ENCODE results near the gene CADM2.

The CADM2 gene

DNA sequence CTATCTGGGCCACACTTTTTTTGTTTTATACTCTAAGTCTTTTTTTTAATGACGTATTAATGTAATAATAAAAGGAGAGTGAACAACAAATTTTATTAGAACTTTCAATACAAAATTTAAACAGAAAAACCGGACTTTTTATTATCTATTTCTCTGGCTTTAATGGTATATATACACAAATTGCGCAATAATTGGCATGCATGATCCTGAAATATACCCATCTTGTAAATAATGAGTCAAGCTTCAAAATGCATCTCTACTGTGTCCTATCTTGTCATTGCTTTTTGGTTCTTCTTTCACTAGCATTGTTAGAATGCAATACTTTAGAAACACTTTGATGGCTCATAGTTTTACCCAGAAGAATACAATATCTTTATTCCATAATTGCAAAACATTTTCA, 963.6 kb downstream of the CADM2 start:
- H3K4me3 ChIP-seq (ENCODE audit: low read length): no peak overlapping the region
- TF ChIP-seq, protein P1, sequence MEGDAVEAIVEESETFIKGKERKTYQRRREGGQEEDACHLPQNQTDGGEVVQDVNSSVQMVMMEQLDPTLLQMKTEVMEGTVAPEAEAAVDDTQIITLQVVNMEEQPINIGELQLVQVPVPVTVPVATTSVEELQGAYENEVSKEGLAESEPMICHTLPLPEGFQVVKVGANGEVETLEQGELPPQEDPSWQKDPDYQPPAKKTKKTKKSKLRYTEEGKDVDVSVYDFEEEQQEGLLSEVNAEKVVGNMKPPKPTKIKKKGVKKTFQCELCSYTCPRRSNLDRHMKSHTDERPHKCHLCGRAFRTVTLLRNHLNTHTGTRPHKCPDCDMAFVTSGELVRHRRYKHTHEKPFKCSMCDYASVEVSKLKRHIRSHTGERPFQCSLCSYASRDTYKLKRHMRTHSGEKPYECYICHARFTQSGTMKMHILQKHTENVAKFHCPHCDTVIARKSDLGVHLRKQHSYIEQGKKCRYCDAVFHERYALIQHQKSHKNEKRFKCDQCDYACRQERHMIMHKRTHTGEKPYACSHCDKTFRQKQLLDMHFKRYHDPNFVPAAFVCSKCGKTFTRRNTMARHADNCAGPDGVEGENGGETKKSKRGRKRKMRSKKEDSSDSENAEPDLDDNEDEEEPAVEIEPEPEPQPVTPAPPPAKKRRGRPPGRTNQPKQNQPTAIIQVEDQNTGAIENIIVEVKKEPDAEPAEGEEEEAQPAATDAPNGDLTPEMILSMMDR (IDR thresholded peaks at IDR 0.05; ENCODE audit: insufficient read depth, low read depth, low read length, missing control alignments): no peak
- peak; percentile 1 for DNase-seq (ENCODE audit: low read depth)

DNA sequence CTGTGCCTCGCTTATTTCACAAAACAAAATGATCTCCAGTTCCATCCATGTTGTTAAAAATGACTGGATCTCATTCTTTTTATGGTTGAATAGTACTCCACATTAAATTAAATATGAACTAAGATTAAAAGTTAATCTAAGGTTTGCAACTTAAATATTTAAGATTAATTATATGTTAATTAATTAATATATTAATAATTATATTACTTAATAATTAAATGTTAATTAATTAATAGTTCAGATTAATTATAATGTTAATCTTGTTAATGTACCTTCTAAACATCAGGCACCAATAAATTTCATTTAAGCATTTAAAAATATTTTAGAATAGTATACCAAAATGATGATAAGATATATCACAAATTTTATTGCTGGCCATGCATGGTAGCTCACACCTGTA, 971.9 kb downstream of the CADM2 start:
- no peak overlapping the region for H3K4me3 ChIP-seq (ENCODE audit: low read length)
- DNase-seq (ENCODE audit: low read depth): no peak
- TF ChIP-seq, protein P1 (IDR thresholded peaks at IDR 0.05; ENCODE audit: insufficient read depth, low read depth, low read length, missing control alignments): no peak

DNA sequence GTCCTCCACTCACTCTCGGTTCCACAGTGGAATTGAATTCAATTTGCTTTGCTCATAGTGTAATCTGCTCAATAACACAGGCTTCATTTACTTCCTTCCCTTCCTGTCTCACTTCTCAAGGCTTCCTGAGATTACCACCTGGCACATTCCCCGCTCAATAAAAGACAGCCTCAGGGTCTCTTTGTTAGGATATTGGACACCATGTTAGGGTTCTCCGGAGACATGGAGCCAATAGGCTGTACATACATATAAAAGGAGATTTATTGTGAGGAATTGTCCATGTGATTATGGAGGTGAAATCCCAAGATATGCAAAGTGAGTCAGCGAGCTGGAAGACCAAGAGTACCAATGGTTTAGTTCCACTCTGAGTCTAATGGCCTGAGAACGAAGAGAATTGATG, 974.5 kb downstream of the CADM2 start:
- TF ChIP-seq, protein P1 (IDR thresholded peaks at IDR 0.05; ENCODE audit: insufficient read depth, low read depth, low read length, missing control alignments): no peak

DNA sequence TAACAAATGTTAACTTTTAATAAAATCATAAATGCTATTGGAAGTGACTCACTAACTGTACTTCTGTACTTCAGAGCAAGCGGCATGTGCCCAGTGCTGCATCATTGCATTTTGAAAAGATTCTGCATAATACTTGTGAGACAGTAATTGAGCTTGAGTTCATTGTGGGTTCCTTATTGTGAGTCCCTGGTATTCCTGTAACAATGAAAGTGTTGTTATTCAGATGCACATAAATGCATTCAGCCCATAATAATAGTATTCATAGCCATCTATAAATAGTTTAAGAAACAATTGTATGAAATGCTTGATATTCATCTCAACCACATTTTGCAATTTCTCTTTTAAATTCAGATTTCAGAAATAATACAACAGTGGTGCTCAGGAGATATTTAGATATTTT, 976.4 kb downstream of the CADM2 start:
- TF ChIP-seq, protein P1 (IDR thresholded peaks at IDR 0.05; ENCODE audit: insufficient read depth, low read depth, low read length, missing control alignments): no peak
- no peak overlapping the region for H3K4me3 ChIP-seq (ENCODE audit: low read length)
- no peak for DNase-seq (ENCODE audit: low read depth)

More for the DNA sequence above, 974.5 kb downstream of the CADM2 start:
- no peak for DNase-seq (ENCODE audit: low read depth)
- no peak overlapping the region for H3K4me3 ChIP-seq (ENCODE audit: low read length)

DNA sequence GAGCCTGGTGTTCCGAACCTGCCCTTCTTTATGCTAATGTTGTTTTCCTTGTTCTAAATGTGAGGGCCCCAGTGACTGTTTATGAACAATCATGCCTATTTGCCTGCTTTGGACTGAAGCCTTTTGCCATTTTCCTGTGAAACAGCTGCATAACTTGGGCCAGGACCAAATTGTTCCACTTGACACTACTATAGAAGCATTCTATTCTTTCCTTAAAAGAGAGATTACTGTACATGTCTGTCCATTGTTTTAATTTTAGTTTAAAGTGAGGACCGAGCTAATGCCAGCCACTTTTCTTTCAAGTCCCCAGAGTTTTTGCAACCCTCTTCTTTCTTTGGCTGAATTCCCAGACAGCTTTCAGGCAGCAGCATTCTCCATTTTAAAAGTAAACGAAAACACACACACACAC, 980.3 kb downstream of the CADM2 start:
- no peak overlapping the region for H3K4me3 ChIP-seq (ENCODE audit: low read length)
- TF ChIP-seq, protein P1 (IDR thresholded peaks at IDR 0.05; ENCODE audit: insufficient read depth, low read depth, low read length, missing control alignments): no peak

DNA sequence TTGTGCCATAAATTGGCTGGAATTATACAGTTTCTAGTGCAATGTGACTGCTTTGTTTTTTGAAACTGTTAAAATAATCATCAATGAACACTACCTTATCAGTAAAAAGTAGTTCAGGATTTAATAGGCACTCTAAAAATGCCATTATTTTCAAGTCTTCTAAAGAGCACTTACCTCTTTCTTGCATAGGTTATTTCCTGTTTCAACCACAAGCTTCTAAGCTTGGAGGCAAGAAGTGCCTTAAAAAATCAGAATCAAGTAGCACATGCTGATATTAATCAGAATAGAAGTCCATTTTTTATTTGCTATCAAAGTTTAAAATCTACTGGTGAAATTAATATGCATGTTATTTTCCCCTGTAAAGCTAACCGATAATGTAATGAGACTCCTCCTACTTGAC, 991.6 kb downstream of the CADM2 start:
- no peak for DNase-seq (ENCODE audit: low read depth)
- TF ChIP-seq, protein P1 (IDR thresholded peaks at IDR 0.05; ENCODE audit: insufficient read depth, low read depth, low read length, missing control alignments): no peak
- H3K4me3 ChIP-seq (ENCODE audit: low read length): no peak overlapping the region

More for the DNA sequence above, 980.3 kb downstream of the CADM2 start:
- DNase-seq (ENCODE audit: low read depth): no peak

DNA sequence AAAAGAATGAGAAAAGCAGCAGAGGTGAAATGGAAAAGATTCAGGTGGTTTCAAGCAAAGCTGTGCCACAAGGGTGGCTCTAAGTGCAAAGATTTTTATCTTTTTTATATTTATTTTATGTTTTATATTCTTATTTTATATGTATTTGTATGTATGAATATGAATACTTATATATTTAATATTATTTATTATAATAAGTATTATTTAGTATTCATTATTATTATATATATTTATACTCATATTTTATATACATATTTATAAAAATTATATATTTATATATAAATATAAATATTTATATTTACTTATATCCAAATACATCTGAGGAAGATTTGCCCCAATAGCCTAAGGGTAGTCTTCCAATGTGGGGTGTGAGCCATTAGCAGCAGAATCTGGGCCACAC, 1002.0 kb downstream of the CADM2 start:
- TF ChIP-seq, protein P1 (IDR thresholded peaks at IDR 0.05; ENCODE audit: insufficient read depth, low read depth, low read length, missing control alignments): no peak
- no peak overlapping the region for H3K4me3 ChIP-seq (ENCODE audit: low read length)
- DNase-seq (ENCODE audit: low read depth): no peak
